ENCODE data around the gene CTAGE8.
"Not testable (repeated sequence)": the region's sequence is repeated elsewhere in the genome, so short reads cannot be mapped to it uniquely, and the experiment has no call there.

Gene CTAGE8

DNA sequence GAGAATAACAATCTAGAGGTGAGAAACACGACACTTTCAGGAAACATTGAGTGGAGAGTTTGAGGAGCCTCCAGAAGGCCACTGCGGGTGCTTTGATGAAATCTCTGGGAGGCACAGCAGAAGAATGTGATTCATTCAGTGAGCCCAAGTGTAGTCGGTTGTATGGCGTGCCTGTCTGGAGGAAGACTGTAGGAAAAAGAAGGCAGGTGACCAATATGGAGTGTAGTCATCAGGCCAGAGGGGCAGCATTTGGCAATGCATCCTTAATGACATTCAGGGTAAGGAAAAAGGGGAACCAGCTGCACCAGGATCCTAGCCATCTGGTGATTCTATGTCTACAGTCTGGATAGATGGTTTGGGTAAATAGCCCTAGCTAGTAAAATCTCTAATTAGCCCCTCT lies 16.8 kb downstream of the CTAGE8 start:
- not testable (repeated sequence) for H3K27me3 ChIP-seq (ENCODE audit: control insufficient read depth, insufficient read depth, low read length); H3K9ac ChIP-seq (ENCODE audit: low read length)

DNA sequence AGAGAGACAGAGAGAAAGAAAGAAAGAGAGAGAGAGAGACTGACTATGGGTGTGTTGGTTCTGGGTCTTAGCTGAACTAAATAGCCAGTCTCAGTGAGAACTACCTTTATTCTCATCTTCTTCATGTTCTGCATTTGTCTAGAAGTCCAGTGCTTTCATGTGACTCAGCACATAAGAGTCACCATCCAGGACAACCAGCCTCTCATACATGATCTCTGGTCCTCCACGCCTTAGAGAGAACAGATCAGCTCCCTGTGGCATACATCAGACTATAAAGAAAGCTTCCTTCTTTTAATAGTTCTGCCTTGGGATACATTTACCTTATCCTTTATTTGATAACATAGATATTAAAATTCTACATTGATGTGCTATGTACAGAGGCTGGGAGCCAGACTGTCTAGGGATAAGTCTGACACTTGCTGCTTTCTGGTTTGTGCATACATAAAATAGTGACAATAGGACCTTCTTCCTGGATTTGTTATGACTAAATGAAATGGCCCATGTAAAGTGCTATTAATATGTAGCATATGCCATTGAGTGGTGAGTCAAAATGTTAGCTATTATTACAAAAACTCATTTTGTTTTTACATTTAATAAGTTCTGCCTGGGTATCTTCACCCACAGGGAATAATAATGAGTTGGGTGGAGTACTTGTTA lies 21.3 kb downstream of the CTAGE8 start:
- not testable (repeated sequence) for H3K27me3 ChIP-seq (ENCODE audit: control insufficient read depth, insufficient read depth, low read length); H3K36me3 ChIP-seq (ENCODE audit: control insufficient read depth, low read depth, low read length); H3K9me3 ChIP-seq (ENCODE audit: control insufficient read depth, low read depth, low read length); H3K27ac ChIP-seq (ENCODE audit: low read length); H3K9ac ChIP-seq (ENCODE audit: low read length); H3K4me1 ChIP-seq (ENCODE audit: control insufficient read depth, low read depth, low read length); H3K4me3 ChIP-seq (ENCODE audit: low read length)

More for the DNA sequence above, 16.8 kb downstream of the CTAGE8 start:
- H3K4me1 ChIP-seq (ENCODE audit: control insufficient read depth, low read depth, low read length); H3K9me3 ChIP-seq (ENCODE audit: control insufficient read depth, low read depth, low read length); H3K36me3 ChIP-seq (ENCODE audit: control insufficient read depth, low read depth, low read length); H3K27ac ChIP-seq (ENCODE audit: low read length); H3K4me3 ChIP-seq (ENCODE audit: low read length): not testable (repeated sequence)

- not testable (repeated sequence) for H3K4me3 ChIP-seq (ENCODE audit: low read length); H3K36me3 ChIP-seq (ENCODE audit: control insufficient read depth, low read depth, low read length); H3K9me3 ChIP-seq (ENCODE audit: control insufficient read depth, low read depth, low read length); H3K27ac ChIP-seq (ENCODE audit: low read length); H3K4me1 ChIP-seq (ENCODE audit: control insufficient read depth, low read depth, low read length); H3K27me3 ChIP-seq (ENCODE audit: control insufficient read depth, insufficient read depth, low read length); H3K9ac ChIP-seq (ENCODE audit: low read length)
Observed at GRCh38 chr7:144246967-144247366, 22.1 kb downstream of the CTAGE8 start.

- not testable (repeated sequence) for H3K4me1 ChIP-seq (ENCODE audit: control insufficient read depth, low read depth, low read length); H3K27me3 ChIP-seq (ENCODE audit: control insufficient read depth, insufficient read depth, low read length); H3K9me3 ChIP-seq (ENCODE audit: control insufficient read depth, low read depth, low read length); H3K4me3 ChIP-seq (ENCODE audit: low read length); H3K9ac ChIP-seq (ENCODE audit: low read length); H3K27ac ChIP-seq (ENCODE audit: low read length); H3K36me3 ChIP-seq (ENCODE audit: control insufficient read depth, low read depth, low read length)
Observed at GRCh38 chr7:144245372-144245771, 23.7 kb downstream of the CTAGE8 start.

DNA sequence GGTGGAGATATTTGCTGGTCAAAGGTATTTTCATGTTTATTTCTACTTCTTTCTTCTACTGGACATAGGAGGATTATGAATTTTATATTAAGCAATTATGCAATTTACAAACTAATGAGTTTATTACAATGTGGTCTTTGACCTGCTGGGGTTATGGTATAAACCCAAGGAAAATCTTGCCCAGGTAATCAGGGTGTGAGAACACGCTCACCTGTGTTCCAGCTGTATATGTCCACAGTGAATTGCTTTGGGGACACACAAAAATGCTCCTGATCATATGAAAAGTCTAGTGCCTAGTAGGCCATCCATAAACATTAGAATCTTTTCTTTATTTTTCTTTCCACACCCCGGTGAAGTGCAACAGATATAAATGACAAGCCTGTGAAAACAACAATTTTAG lies 29.7 kb downstream of the CTAGE8 start, which contains the start of gene OR2A42:
Gene OR2A42 (minus strand): TSS at position 241 of the 400 bp plus-strand sequence. CDS start 6,762 bp downstream, outside the sequence.
- H3K4me3 ChIP-seq (ENCODE audit: low read length); H3K9ac ChIP-seq (ENCODE audit: low read length); H3K4me1 ChIP-seq (ENCODE audit: control insufficient read depth, low read depth, low read length); H3K27me3 ChIP-seq (ENCODE audit: control insufficient read depth, insufficient read depth, low read length); H3K9me3 ChIP-seq (ENCODE audit: control insufficient read depth, low read depth, low read length); H3K27ac ChIP-seq (ENCODE audit: low read length); H3K36me3 ChIP-seq (ENCODE audit: control insufficient read depth, low read depth, low read length): not testable (repeated sequence)

DNA sequence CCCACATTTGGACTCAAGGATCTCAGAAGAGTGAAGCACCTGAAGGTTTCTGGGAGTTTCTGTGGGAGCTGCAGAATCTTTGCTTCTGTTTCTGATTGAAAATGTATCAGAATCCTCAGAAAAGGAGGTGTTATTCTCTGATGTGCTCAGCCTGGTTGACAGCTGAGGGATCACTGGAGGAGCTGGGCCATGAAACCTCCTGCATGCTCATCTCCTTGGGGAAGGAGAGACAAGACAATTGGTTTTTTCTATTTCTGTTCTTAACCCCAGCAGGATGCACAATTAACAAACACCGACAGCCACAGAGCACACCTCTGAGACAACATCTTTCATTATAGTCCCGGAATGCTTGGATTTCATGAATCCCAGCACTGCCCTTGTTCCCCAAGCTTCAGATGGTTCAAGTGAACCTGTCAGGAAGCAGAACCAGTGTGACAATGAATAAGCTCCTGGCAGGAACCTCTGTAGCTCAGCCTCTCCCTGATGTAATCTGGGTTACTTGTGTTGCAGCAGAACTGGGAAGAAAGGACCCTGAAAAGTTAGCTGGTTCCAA lies 30.5 kb downstream of the CTAGE8 start:
- H3K36me3 ChIP-seq (ENCODE audit: control insufficient read depth, low read depth, low read length); H3K9me3 ChIP-seq (ENCODE audit: control insufficient read depth, low read depth, low read length); H3K27me3 ChIP-seq (ENCODE audit: control insufficient read depth, insufficient read depth, low read length); H3K9ac ChIP-seq (ENCODE audit: low read length); H3K4me1 ChIP-seq (ENCODE audit: control insufficient read depth, low read depth, low read length); H3K27ac ChIP-seq (ENCODE audit: low read length); H3K4me3 ChIP-seq (ENCODE audit: low read length): not testable (repeated sequence)

- not testable (repeated sequence) for H3K27ac ChIP-seq (ENCODE audit: low read length); H3K4me3 ChIP-seq (ENCODE audit: low read length); H3K27me3 ChIP-seq (ENCODE audit: control insufficient read depth, insufficient read depth, low read length); H3K9me3 ChIP-seq (ENCODE audit: control insufficient read depth, low read depth, low read length); H3K36me3 ChIP-seq (ENCODE audit: control insufficient read depth, low read depth, low read length); H3K4me1 ChIP-seq (ENCODE audit: control insufficient read depth, low read depth, low read length); H3K9ac ChIP-seq (ENCODE audit: low read length)
Observed at GRCh38 chr7:144233039-144233438, 36.0 kb downstream of the CTAGE8 start.

DNA sequence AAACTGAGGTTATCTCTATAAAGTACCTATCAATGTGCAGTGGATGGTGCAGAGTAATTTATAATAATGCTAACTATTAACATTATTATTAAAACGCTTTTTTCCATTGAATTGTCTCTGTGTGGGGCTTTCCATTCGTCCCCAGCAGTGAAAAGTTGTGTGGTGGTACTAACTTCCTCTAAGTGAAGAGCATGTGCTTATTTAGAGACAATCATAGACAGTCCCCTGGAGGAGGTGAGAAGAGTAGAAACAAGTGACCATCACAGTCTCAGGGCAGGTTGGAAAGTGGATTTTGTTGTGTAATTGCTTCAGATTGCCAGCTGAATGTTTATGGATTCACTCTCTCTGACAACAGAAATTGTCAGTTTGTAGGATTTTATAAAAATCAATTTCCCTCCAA lies 38.1 kb downstream of the CTAGE8 start:
- not testable (repeated sequence) for H3K4me1 ChIP-seq (ENCODE audit: control insufficient read depth, low read depth, low read length); H3K9me3 ChIP-seq (ENCODE audit: control insufficient read depth, low read depth, low read length); H3K27ac ChIP-seq (ENCODE audit: low read length); H3K4me3 ChIP-seq (ENCODE audit: low read length); H3K9ac ChIP-seq (ENCODE audit: low read length); H3K36me3 ChIP-seq (ENCODE audit: control insufficient read depth, low read depth, low read length); H3K27me3 ChIP-seq (ENCODE audit: control insufficient read depth, insufficient read depth, low read length)

GRCh38 chr7:144228810-144229209 lies 40.3 kb downstream of the CTAGE8 start:
- not testable (repeated sequence) for H3K27ac ChIP-seq (ENCODE audit: low read length); H3K9ac ChIP-seq (ENCODE audit: low read length)

GRCh38 chr7:144226866-144227265 lies 42.2 kb downstream of the CTAGE8 start:
- not testable (repeated sequence) for H3K4me1 ChIP-seq (ENCODE audit: control insufficient read depth, low read depth, low read length); H3K36me3 ChIP-seq (ENCODE audit: control insufficient read depth, low read depth, low read length); H3K27ac ChIP-seq (ENCODE audit: low read length); H3K9ac ChIP-seq (ENCODE audit: low read length); H3K4me3 ChIP-seq (ENCODE audit: low read length); H3K27me3 ChIP-seq (ENCODE audit: control insufficient read depth, insufficient read depth, low read length); H3K9me3 ChIP-seq (ENCODE audit: control insufficient read depth, low read depth, low read length)

More at GRCh38 chr7:144228810-144229209, 40.3 kb downstream of the CTAGE8 start:
- H3K9me3 ChIP-seq (ENCODE audit: control insufficient read depth, low read depth, low read length); H3K4me3 ChIP-seq (ENCODE audit: low read length); H3K36me3 ChIP-seq (ENCODE audit: control insufficient read depth, low read depth, low read length); H3K27me3 ChIP-seq (ENCODE audit: control insufficient read depth, insufficient read depth, low read length); H3K4me1 ChIP-seq (ENCODE audit: control insufficient read depth, low read depth, low read length): not testable (repeated sequence)

GRCh38 chr7:144223675-144224074 lies 45.4 kb downstream of the CTAGE8 start:
- H3K9me3 ChIP-seq (ENCODE audit: control insufficient read depth, low read depth, low read length); H3K27ac ChIP-seq (ENCODE audit: low read length); H3K4me3 ChIP-seq (ENCODE audit: low read length); H3K4me1 ChIP-seq (ENCODE audit: control insufficient read depth, low read depth, low read length); H3K9ac ChIP-seq (ENCODE audit: low read length); H3K36me3 ChIP-seq (ENCODE audit: control insufficient read depth, low read depth, low read length); H3K27me3 ChIP-seq (ENCODE audit: control insufficient read depth, insufficient read depth, low read length): not testable (repeated sequence)

- H3K4me3 ChIP-seq (ENCODE audit: low read length); H3K4me1 ChIP-seq (ENCODE audit: control insufficient read depth, low read depth, low read length); H3K27ac ChIP-seq (ENCODE audit: low read length); H3K36me3 ChIP-seq (ENCODE audit: control insufficient read depth, low read depth, low read length); H3K27me3 ChIP-seq (ENCODE audit: control insufficient read depth, insufficient read depth, low read length); H3K9ac ChIP-seq (ENCODE audit: low read length); H3K9me3 ChIP-seq (ENCODE audit: control insufficient read depth, low read depth, low read length): not testable (repeated sequence)
Observed at GRCh38 chr7:144220531-144220930, 48.6 kb downstream of the CTAGE8 start.

All from iPS-18a (cell line).